ENCODE measurements around the gene CCDC149. TPM values are rescaled to one million over a fixed set of nuclear protein-coding genes. Genes with fewer than 3 reads are reported as not detected.

CCDC149 gene
- total and polyA plus RNA-seq, 2 donors (not counting 1 experiment from before 2014, with no cell fraction given) = not detected

DNA sequence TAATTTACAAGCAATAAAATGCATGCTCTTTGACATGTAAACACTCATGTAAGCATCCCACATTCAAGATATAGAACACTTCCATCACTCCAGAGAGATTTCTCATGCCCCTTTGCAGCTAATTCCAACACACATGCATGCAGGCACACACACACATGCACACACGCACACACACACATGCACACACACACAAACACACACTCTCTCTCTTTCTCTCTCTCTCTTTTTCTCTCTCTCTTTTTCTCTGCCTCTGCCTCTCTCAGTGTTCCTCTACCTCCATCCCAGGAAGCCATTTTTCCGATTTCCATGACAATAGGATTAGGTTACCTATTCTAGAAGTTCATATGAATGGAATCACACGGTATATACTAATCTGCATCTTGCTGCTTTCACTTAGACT, 129.3 kb downstream of the CCDC149 start:
- H3K27me3 Mint-ChIP-seq = no peaks in the 10 kb centered on the region
- Histone ChIP-seq H3K9me3 (ENCODE audit: control extremely low read depth in 1 of 3, control insufficient read depth in 2 of 3, insufficient read depth in 1 of 3, low read length in 2 of 3) (no peaks in the 10 kb centered on the region), H3K4me2 (replicated peaks; ENCODE audit: low read depth, low read length, poor library complexity, severe bottlenecking) (no peak overlapping the region), H3K27me3 (replicated peaks in 1 of 4; ENCODE audit: control extremely low read depth in 1 of 4, control insufficient read depth in 3 of 4, insufficient read depth in 4 of 4, low read length in 3 of 4) (no peaks in the 10 kb centered on the region), H2AFZ (ENCODE audit: insufficient read depth, low read depth, low read length, poor library complexity, severe bottlenecking) (no peak overlapping the region), H3K9ac (ENCODE audit: low read length) (no peak overlapping the region), H3K79me2 (ENCODE audit: control insufficient read depth, insufficient read depth, low read length) (no peaks in the 10 kb centered on the region), H3K4me3 (ENCODE audit: control extremely low read depth in 1 of 5, extremely low read depth in 1 of 5, insufficient read depth in 1 of 5, low read depth in 2 of 5, low read length in 4 of 5) (no peak overlapping the region), H3K4me1 (ENCODE audit: control insufficient read depth in 2 of 2, insufficient read depth in 2 of 2, low read length in 2 of 2) (no peaks in the 10 kb centered on the region), H4K20me1 (ENCODE audit: control insufficient read depth, insufficient read depth, low read length, poor library complexity, severe bottlenecking) (no peaks in the 10 kb centered on the region), H3K27ac (ENCODE audit: low read length in 2 of 2) (no peak overlapping the region), H3K36me3 (replicated peaks in 1 of 2; ENCODE audit: control extremely low read depth in 1 of 2, control insufficient read depth in 1 of 2, extremely low read depth in 1 of 2, insufficient read depth in 2 of 2, low read length in 1 of 2) (no peaks in the 10 kb centered on the region)
- H3K27ac Mint-ChIP-seq = no peak overlapping the region
- no peak for DNase-seq
- H3K4me3 Mint-ChIP-seq = no peak overlapping the region
- no peaks in the 10 kb centered on the region for H3K4me1 Mint-ChIP-seq
- WGBS (ENCODE audit: insufficient coverage) = 75% methylated on average over 1 of the region's 3 CpGs
- TF ChIP-seq EZH2 (IDR thresholded peaks at IDR 0.05; ENCODE audit: borderline replicate concordance, insufficient read depth, low read depth, low read length, poor library complexity, severe bottlenecking) = no peak
- TF ChIP-seq, protein P1, sequence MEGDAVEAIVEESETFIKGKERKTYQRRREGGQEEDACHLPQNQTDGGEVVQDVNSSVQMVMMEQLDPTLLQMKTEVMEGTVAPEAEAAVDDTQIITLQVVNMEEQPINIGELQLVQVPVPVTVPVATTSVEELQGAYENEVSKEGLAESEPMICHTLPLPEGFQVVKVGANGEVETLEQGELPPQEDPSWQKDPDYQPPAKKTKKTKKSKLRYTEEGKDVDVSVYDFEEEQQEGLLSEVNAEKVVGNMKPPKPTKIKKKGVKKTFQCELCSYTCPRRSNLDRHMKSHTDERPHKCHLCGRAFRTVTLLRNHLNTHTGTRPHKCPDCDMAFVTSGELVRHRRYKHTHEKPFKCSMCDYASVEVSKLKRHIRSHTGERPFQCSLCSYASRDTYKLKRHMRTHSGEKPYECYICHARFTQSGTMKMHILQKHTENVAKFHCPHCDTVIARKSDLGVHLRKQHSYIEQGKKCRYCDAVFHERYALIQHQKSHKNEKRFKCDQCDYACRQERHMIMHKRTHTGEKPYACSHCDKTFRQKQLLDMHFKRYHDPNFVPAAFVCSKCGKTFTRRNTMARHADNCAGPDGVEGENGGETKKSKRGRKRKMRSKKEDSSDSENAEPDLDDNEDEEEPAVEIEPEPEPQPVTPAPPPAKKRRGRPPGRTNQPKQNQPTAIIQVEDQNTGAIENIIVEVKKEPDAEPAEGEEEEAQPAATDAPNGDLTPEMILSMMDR (IDR thresholded peaks at IDR 0.05) = no peak
- CTCF ChIA-PET = interaction anchor here (0.6 kb wide), 1 partner anchor 182 kb away, joined by 3 read pairs; no protein-coding TSS in a partner anchor
- POLR2A ChIA-PET = no interaction called here
- no peaks in the 10 kb centered on the region for H3K9me3 Mint-ChIP-seq (ENCODE audit: insufficient read depth)
- ATAC-seq (ENCODE audit: low read depth) = no peak
- intact Hi-C loops (cut with micrococcal nuclease) = no loop called here

DNA sequence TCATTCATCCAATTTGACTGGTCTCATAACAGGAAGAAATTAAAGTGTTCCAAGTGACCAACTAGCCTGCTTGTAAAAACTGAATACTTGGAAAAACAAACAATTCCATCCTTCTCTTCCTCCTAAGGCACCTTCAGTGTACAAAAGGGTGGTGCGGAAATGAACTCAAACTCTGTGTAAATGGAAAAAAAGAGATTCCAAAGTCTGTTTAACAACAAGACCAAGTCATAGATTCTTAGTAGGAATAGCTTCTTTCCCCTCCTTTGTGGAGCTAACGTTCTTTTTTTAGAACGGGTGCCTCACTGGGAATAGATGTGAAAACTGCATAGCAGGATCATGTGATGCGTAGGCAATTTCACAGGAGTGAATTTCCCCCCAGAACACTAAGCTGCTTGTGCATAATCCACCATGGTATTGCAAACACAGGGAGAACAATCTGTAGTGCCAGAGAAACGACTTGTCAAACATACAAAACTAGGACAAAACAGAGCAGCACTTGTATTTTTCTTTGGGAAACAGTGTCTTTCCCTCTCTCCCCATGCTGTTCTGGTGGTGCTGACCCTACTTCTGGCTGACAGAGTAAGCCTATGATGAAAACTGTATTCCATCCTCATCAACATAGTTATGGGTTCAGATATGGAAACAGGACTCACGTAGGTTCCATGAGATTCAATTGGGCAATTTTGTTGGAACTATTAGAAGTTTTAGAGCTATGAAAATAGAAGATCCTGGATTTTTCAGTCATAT, 130.7 kb downstream of the CCDC149 start:
- Histone ChIP-seq H3K79me2 (ENCODE audit: control insufficient read depth, insufficient read depth, low read length) (no peaks in the 10 kb centered on the region), H3K4me3 (ENCODE audit: control extremely low read depth in 1 of 5, extremely low read depth in 1 of 5, insufficient read depth in 1 of 5, low read depth in 2 of 5, low read length in 4 of 5) (no peak overlapping the region), H3K4me1 (ENCODE audit: control insufficient read depth in 2 of 2, insufficient read depth in 2 of 2, low read length in 2 of 2) (no peaks in the 10 kb centered on the region), H3K4me2 (replicated peaks; ENCODE audit: low read depth, low read length, poor library complexity, severe bottlenecking) (no peak overlapping the region), H4K20me1 (ENCODE audit: control insufficient read depth, insufficient read depth, low read length, poor library complexity, severe bottlenecking) (no peaks in the 10 kb centered on the region), H3K9me3 (ENCODE audit: control extremely low read depth in 1 of 3, control insufficient read depth in 2 of 3, insufficient read depth in 1 of 3, low read length in 2 of 3) (no peaks in the 10 kb centered on the region), H2AFZ (ENCODE audit: insufficient read depth, low read depth, low read length, poor library complexity, severe bottlenecking) (no peak overlapping the region), H3K36me3 (replicated peaks in 1 of 2; ENCODE audit: control extremely low read depth in 1 of 2, control insufficient read depth in 1 of 2, extremely low read depth in 1 of 2, insufficient read depth in 2 of 2, low read length in 1 of 2) (no peaks in the 10 kb centered on the region), H3K27me3 (replicated peaks in 1 of 4; ENCODE audit: control extremely low read depth in 1 of 4, control insufficient read depth in 3 of 4, insufficient read depth in 4 of 4, low read length in 3 of 4) (no peaks in the 10 kb centered on the region), H3K9ac (ENCODE audit: low read length) (no peak overlapping the region), H3K27ac (ENCODE audit: low read length in 2 of 2) (no peak overlapping the region)
- H3K27ac Mint-ChIP-seq = no peak overlapping the region
- POLR2A ChIA-PET = no interaction called here
- no peaks in the 10 kb centered on the region for H3K27me3 Mint-ChIP-seq
- CTCF ChIA-PET = no interaction called here
- intact Hi-C loops (cut with micrococcal nuclease) = no loop called here
- H3K9me3 Mint-ChIP-seq (ENCODE audit: insufficient read depth) = no peaks in the 10 kb centered on the region
- ATAC-seq (ENCODE audit: low read depth) (no peak), DNase-seq (no peak)
- TF ChIP-seq, protein P1 (IDR thresholded peaks at IDR 0.05) = no peak
- TF ChIP-seq EZH2 (IDR thresholded peaks at IDR 0.05; ENCODE audit: borderline replicate concordance, insufficient read depth, low read depth, low read length, poor library complexity, severe bottlenecking) = no peak
- WGBS (ENCODE audit: insufficient coverage) = 50% methylated on average over 1 of the region's 6 CpGs
- H3K4me3 Mint-ChIP-seq = no peak overlapping the region
- H3K4me1 Mint-ChIP-seq = no peaks in the 10 kb centered on the region
